Kidney (tissue), 14 donors: ENCODE data around the gene TXNDC8. TPM values are rescaled to one million over a fixed set of nuclear protein-coding genes. Genes with fewer than 3 reads are reported as not detected.

Experiments used
- DNase-seq, 5 donors: peaks; one replicate each; pipeline ENCODE4 v3.0.0-alpha.2; 2013 to 2020
- FAIRE-seq: peaks from 2 replicates; lab custom pipeline; 2012; peaks lifted over from hg19 to GRCh38; lab: Jason Lieb, UNC
- H3K27ac ChIP-seq, 2 donors: one replicate each; pipeline ENCODE4 v1.7.0; 2013; ENCODE audit warnings: low read depth in 2 of 2, low read length in 2 of 2, inconsistent platforms in 1 of 2
- H3K27me3 ChIP-seq: one replicate; pipeline ENCODE4 v1.7.1; 2013; ENCODE audit warnings: low read length, inconsistent platforms; ENCODE audit not compliant: control insufficient read depth, insufficient read depth
- H3K36me3 ChIP-seq, 3 donors: one replicate each; pipeline versions ENCODE4 v1.7.0 to v1.7.1; 2013; ENCODE audit warnings: low read length in 3 of 3, control low read depth in 1 of 3, inconsistent platforms in 1 of 3; ENCODE audit not compliant: insufficient read depth in 3 of 3, control insufficient read depth in 2 of 3
- H3K4me1 ChIP-seq, 3 donors: one replicate each; pipeline versions ENCODE4 v1.7.0 to v1.7.1; 2013; ENCODE audit warnings: low read length in 3 of 3, inconsistent platforms in 1 of 3, low read depth in 1 of 3; ENCODE audit not compliant: control insufficient read depth in 2 of 3, insufficient read depth in 2 of 3
- H3K4me3 ChIP-seq, 3 donors: one replicate each; pipeline versions ENCODE4 v1.7.0 to v1.8.1; 2013; ENCODE audit warnings: low read length in 3 of 3, control low read depth in 1 of 3, inconsistent platforms in 1 of 3
- H3K9ac ChIP-seq, 3 donors: one replicate each; pipeline versions ENCODE4 v1.7.0 to v1.7.1; 2013; ENCODE audit warnings: low read length in 3 of 3, control low read depth in 1 of 3, inconsistent platforms in 1 of 3
- H3K9me3 ChIP-seq, 3 donors: one replicate each; pipeline versions ENCODE4 v1.7.0 to v1.7.1; 2013; ENCODE audit warnings: low read length in 3 of 3, control low read depth in 1 of 3, inconsistent platforms in 1 of 3; ENCODE audit not compliant: control insufficient read depth in 2 of 3, insufficient read depth in 1 of 3
- intact Hi-C: fragments of 100-400 bp; cut with DNase I; formaldehyde crosslinking; loops from one replicate; pipeline ENCODE4 v1.11.1; 2022
- polyA plus RNA-seq: library from polyadenylated mRNA; stranded (reverse); fragments of 350-450 nt; fragmentation: Illumina TruSeq; extraction: RNeasy Lipid Tissue Mini Kit (QIAGEN cat#74804); gene quantifications from one replicate; pipeline ENCODE4 v1.2.3, GENCODE V29; 2014; ENCODE audit warnings: low read depth, low replicate concordance; ENCODE audit not compliant: insufficient read depth
- total RNA-seq: library from RNA; stranded (reverse); fragmentation: NEBNext Ultra II Directional; extraction: Animal tissue kit (Norgen Biotek cat#: 25700); gene quantifications from one replicate; pipeline ENCODE4 v1.2.1, GENCODE V29; 2021
- TF ChIP-seq, protein P1 (sequence below): IDR thresholded peaks from 3 replicates; pipeline ENCODE4 v1.5.1; 2012; ENCODE audit warnings: mild to moderate bottlenecking, moderate library complexity, borderline replicate concordance; ENCODE audit not compliant: insufficient read depth; ENCODE audit errors: extremely low read depth
- donor health status: control.
- donor health status: control.
- donor health status: control.
- donor health status: control.
- donor health status: control.
- donor health status: DM: yes; HTN: yes; CAD: no.
- donor health status: Normal renal cell carcinoma (clear cell type).

Gene TXNDC8
- total and polyA plus RNA-seq, 2 donors from 2014 or later = not detected

- FAIRE-seq (no peak), DNase-seq (no peak)
- no peaks in the 10 kb centered on the region for H3K27me3 ChIP-seq
- no peak overlapping the region for H3K4me3 ChIP-seq
- H3K9me3 ChIP-seq = no peaks in the 10 kb centered on the region
- no peak overlapping the region for H3K27ac ChIP-seq
- TF ChIP-seq, protein P1, sequence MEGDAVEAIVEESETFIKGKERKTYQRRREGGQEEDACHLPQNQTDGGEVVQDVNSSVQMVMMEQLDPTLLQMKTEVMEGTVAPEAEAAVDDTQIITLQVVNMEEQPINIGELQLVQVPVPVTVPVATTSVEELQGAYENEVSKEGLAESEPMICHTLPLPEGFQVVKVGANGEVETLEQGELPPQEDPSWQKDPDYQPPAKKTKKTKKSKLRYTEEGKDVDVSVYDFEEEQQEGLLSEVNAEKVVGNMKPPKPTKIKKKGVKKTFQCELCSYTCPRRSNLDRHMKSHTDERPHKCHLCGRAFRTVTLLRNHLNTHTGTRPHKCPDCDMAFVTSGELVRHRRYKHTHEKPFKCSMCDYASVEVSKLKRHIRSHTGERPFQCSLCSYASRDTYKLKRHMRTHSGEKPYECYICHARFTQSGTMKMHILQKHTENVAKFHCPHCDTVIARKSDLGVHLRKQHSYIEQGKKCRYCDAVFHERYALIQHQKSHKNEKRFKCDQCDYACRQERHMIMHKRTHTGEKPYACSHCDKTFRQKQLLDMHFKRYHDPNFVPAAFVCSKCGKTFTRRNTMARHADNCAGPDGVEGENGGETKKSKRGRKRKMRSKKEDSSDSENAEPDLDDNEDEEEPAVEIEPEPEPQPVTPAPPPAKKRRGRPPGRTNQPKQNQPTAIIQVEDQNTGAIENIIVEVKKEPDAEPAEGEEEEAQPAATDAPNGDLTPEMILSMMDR = no peak
- H3K9ac ChIP-seq = no peak overlapping the region
- H3K4me1 ChIP-seq = no peaks in the 10 kb centered on the region
- no peaks in the 10 kb centered on the region for H3K36me3 ChIP-seq
- intact Hi-C loops = no loop called here
Observed at GRCh38 chr9:110346325-110346724, 8.7 kb upstream of the TXNDC8 start.

GRCh38 chr9:110344821-110345220 lies 7.2 kb upstream of the TXNDC8 start:
- H3K4me1 ChIP-seq = no peaks in the 10 kb centered on the region
- TF ChIP-seq, protein P1 = no peak
- FAIRE-seq = no peak
- H3K4me3 ChIP-seq = no peak overlapping the region
- H3K9ac ChIP-seq = no peak overlapping the region
- H3K36me3 ChIP-seq = no peaks in the 10 kb centered on the region
- no peaks in the 10 kb centered on the region for H3K27me3 ChIP-seq
- intact Hi-C loops = no loop called here
- no peak overlapping the region for H3K27ac ChIP-seq
- DNase-seq = no peak
- no peaks in the 10 kb centered on the region for H3K9me3 ChIP-seq

DNA sequence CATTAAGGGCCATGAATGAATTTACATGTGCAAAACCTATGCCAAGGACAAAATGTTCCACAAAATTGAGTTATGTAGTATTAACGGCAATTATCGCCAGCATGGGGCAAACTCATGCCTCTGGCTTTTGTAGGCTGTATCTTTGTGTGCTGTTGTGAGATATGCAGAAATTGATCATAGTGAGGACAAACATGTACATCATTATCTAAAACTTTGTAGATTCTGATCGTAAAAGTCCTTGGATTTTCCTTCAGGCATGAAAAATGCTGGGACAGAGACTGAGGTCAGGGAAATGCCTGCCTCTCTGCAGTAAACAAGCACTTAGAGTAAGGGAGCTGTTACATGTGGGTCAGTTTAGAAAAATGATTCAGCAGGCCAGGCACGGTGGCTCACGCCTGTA lies 5.9 kb upstream of the TXNDC8 start:
- H3K27me3 ChIP-seq = no peaks in the 10 kb centered on the region
- no peaks in the 10 kb centered on the region for H3K36me3 ChIP-seq
- no peak overlapping the region for H3K9ac ChIP-seq
- no peaks in the 10 kb centered on the region for H3K9me3 ChIP-seq
- H3K4me1 ChIP-seq = no peaks in the 10 kb centered on the region
- DNase-seq (no peak), FAIRE-seq (no peak)
- intact Hi-C loops = no loop called here
- TF ChIP-seq, protein P1 = no peak
- H3K27ac ChIP-seq = no peak overlapping the region
- no peak overlapping the region for H3K4me3 ChIP-seq

DNA sequence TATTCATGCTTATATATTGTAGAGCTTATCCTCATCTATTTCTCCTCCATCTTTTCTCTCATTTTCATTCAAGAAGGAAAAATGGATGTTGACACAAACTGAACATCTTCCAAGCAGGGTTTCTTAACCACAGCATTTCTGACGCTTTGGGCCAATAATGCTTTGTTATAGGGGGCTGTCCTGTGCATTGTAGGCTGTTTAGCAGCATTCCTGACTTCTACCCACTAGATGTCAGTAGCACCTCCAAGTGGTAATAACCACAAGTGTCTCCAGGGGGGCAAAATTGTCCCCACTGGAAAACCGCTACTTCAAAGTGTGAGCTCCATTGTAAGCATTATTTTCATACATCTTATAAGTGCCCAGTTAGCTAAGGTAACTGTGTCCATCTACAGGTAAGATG lies 2.6 kb upstream of the TXNDC8 start:
- no peak for DNase-seq
- TF ChIP-seq, protein P1 = peak; percentile 31
- no peak for FAIRE-seq
- Histone ChIP-seq H3K9me3 (no peaks in the 10 kb centered on the region), H3K27me3 (no peaks in the 10 kb centered on the region), H3K9ac (no peak overlapping the region), H3K27ac (no peak overlapping the region), H3K36me3 (no peaks in the 10 kb centered on the region), H3K4me1 (no peaks in the 10 kb centered on the region), H3K4me3 (no peak overlapping the region)
- intact Hi-C loops = no loop called here
